Thyroid gland (tissue), 4 donors: Measurements from ENCODE around the gene ITGA2B.

ENCODE experiments used
- POLR2A ChIP-seq, 2 donors: fragments of 450-650 bp; IDR thresholded peaks; one replicate each; pipeline ENCODE4 v1.6.1; 2017; ENCODE audit warnings: antibody characterized with exemption in 2 of 2, mild to moderate bottlenecking in 2 of 2, moderate library complexity in 1 of 2
- TF ChIP-seq, protein P1 (sequence below), 6 experiments: fragments of 200-600 bp in 3 of 6; fragments of 450-650 bp in 3 of 6; sonication (generic) in 3 of 6; IDR thresholded peaks; one replicate each; pipeline ENCODE4 v1.5.1; 2016 to 2019; ENCODE audit warnings: antibody characterized with exemption in 6 of 6, mild to moderate bottlenecking in 2 of 6, inconsistent platforms in 1 of 6, moderate library complexity in 1 of 6

DNA sequence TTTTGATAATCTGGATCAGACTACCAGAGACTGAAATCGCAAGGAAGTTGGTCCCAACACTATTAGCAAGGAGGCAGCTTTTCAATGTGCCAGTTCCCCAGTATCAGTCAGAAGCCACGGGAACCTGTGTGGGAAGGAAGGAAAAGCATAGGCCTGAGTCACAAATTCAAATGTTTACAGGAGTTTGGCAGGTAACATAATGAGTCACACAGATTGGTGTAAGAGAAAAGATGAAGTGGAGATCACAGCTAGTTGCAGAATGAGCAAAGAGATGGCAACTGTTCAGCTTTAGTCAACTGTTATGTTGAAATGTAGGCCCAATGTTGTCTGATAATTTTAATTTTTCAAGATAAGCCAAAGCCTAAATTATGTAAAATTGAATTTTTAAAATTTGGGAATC is 28.1 kb upstream of the ITGA2B start:
- TF ChIP-seq POLR2A (IDR thresholded peaks at IDR 0.05), result no peak
- TF ChIP-seq, protein P1, sequence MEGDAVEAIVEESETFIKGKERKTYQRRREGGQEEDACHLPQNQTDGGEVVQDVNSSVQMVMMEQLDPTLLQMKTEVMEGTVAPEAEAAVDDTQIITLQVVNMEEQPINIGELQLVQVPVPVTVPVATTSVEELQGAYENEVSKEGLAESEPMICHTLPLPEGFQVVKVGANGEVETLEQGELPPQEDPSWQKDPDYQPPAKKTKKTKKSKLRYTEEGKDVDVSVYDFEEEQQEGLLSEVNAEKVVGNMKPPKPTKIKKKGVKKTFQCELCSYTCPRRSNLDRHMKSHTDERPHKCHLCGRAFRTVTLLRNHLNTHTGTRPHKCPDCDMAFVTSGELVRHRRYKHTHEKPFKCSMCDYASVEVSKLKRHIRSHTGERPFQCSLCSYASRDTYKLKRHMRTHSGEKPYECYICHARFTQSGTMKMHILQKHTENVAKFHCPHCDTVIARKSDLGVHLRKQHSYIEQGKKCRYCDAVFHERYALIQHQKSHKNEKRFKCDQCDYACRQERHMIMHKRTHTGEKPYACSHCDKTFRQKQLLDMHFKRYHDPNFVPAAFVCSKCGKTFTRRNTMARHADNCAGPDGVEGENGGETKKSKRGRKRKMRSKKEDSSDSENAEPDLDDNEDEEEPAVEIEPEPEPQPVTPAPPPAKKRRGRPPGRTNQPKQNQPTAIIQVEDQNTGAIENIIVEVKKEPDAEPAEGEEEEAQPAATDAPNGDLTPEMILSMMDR (IDR thresholded peaks at IDR 0.05), result no peak
